Ascending aorta (tissue), 2 donors: ENCODE measurements around the gene MEAK7. TPM values are rescaled to one million over a fixed set of nuclear protein-coding genes. Genes with fewer than 3 reads are reported as not detected.
"Not testable (repeated sequence)": the region's sequence is repeated elsewhere in the genome, so short reads cannot be mapped to it uniquely, and the experiment has no call there.

Source experiments
- DNase-seq, 2 donors: peaks; one replicate each; pipeline ENCODE4 v3.0.0-alpha.2; 2019; ENCODE audit warnings: low spot score in 2 of 2
- H3K27ac ChIP-seq, 2 donors: fragments of 200-600 bp; sonication (generic); one replicate each; pipeline ENCODE4 v1.5.1; 2016 to 2017; ENCODE audit warnings: mild to moderate bottlenecking in 1 of 2
- H3K27me3 ChIP-seq: fragments of 200-600 bp; sonication (generic); one replicate; pipeline ENCODE4 v1.5.1; 2017
- H3K36me3 ChIP-seq, 2 donors: fragments of 200-600 bp; sonication (generic); one replicate each; pipeline ENCODE4 v1.5.1; 2016
- H3K4me1 ChIP-seq, 2 donors: fragments of 200-600 bp; sonication (generic); one replicate each; pipeline ENCODE4 v1.5.1; 2016 to 2017; ENCODE audit warnings: mild to moderate bottlenecking in 1 of 2
- H3K4me3 ChIP-seq, 2 donors: fragments of 200-600 bp; sonication (generic); one replicate each; pipeline ENCODE4 v1.5.1; 2016 to 2017; ENCODE audit warnings: mild to moderate bottlenecking in 1 of 2
- H3K9me3 ChIP-seq, 2 donors: fragments of 200-600 bp; sonication (generic); one replicate each; pipeline ENCODE4 v1.5.1; 2016
- CTCF ChIP-seq, 3 experiments: fragments of 200-600 bp in 2 of 3; fragments of 450-650 bp in 1 of 3; sonication (generic) in 2 of 3; IDR thresholded peaks; one replicate each; pipeline ENCODE4 v1.5.1; 2016 to 2019; ENCODE audit warnings: antibody characterized with exemption in 3 of 3, mild to moderate bottlenecking in 1 of 3, moderate library complexity in 1 of 3
- intact Hi-C: fragments of 100-400 bp; cut with DNase I; formaldehyde crosslinking; loops from one replicate; pipeline ENCODE4 v1.15.1; 2023
- total RNA-seq: library from RNA; depleted of rRNA; stranded (reverse); fragments of >200 nt; gene quantifications from one replicate; pipeline ENCODE4 v1.1.0, GENCODE V29; 2016

Gene MEAK7
- total RNA-seq, 1 donor from 2014 or later, result 5.4 TPM

- intact Hi-C loops, result loop anchor here (2.0 to 5.0 kb wide), 2 partner anchors 22 to 200 kb away; partner anchors contain the start of gene MEAK7
- Histone ChIP-seq H3K9me3 (no peaks in the 10 kb centered on the region), H3K4me1 (peaks cover 19 to 24% of the 10 kb centered on the region in 2 donors), H3K27me3 (no peaks in the 10 kb centered on the region), H3K27ac (peak overlapping the region; percentile 69 to 77), H3K4me3 (peak overlapping the region; percentile 5 to 47), H3K36me3 (no peaks in the 10 kb centered on the region)
- no peak for TF ChIP-seq CTCF (IDR thresholded peaks at IDR 0.05)
- no peak for DNase-seq
Observed at GRCh38 chr16:84526794-84527531, 22.5 kb upstream of the MEAK7 start.

- intact Hi-C loops, result loop anchor here (5.0 kb wide), 1 partner anchor 202 kb away; no protein-coding TSS in a partner anchor
- DNase-seq, result not testable (repeated sequence)
Observed at GRCh38 chr16:84524941-84525581, 20.6 kb upstream of the MEAK7 start.

GRCh38 chr16:84524346-84524920 is 20.0 kb upstream of the MEAK7 start:
- Histone ChIP-seq H3K27me3 (no peaks in the 10 kb centered on the region), H3K27ac (no peak overlapping the region), H3K36me3 (no peaks in the 10 kb centered on the region), H3K4me3 (no peak overlapping the region), H3K9me3 (no peaks in the 10 kb centered on the region), H3K4me1 (peaks cover 11 to 17% of the 10 kb centered on the region in 2 donors)
- DNase-seq, result no peak
- intact Hi-C loops, result no loop called here
- no peak for TF ChIP-seq CTCF (IDR thresholded peaks at IDR 0.05)

More at GRCh38 chr16:84524941-84525581, 20.6 kb upstream of the MEAK7 start:
- not testable (repeated sequence) for H3K9me3 ChIP-seq, H3K4me3 ChIP-seq, H3K27me3 ChIP-seq, H3K27ac ChIP-seq, H3K36me3 ChIP-seq
- peaks cover 11 to 17% of the 10 kb centered on the region in 2 donors for H3K4me1 ChIP-seq

GRCh38 chr16:84521497-84521770 is 17.0 kb upstream of the MEAK7 start:
- Histone ChIP-seq H3K4me3 (no peak overlapping the region), H3K27me3 (no peaks in the 10 kb centered on the region), H3K36me3 (no peaks in the 10 kb centered on the region), H3K9me3 (no peaks in the 10 kb centered on the region), H3K27ac (no peak overlapping the region), H3K4me1 (peaks cover 0 to under 1% of the 10 kb centered on the region in 2 donors)
- DNase-seq, result no peak
- intact Hi-C loops, result no loop called here
- TF ChIP-seq CTCF (IDR thresholded peaks at IDR 0.05), result no peak

- intact Hi-C loops, result no loop called here
- Histone ChIP-seq H3K4me1 (no peaks in the 10 kb centered on the region), H3K36me3 (no peaks in the 10 kb centered on the region), H3K27me3 (no peaks in the 10 kb centered on the region), H3K9me3 (no peaks in the 10 kb centered on the region), H3K27ac (no peak overlapping the region), H3K4me3 (no peak overlapping the region)
- no peak for TF ChIP-seq CTCF (IDR thresholded peaks at IDR 0.05)
- DNase-seq, result no peak
Observed at GRCh38 chr16:84520725-84521496, 16.5 kb upstream of the MEAK7 start.
